ENCODE results near the gene BRIX1. TPM values are rescaled to one million over a fixed set of nuclear protein-coding genes. Genes with fewer than 3 reads are reported as not detected.

The BRIX1 gene
- total and polyA plus RNA-seq, 2 donors (not counting 1 experiment from before 2014, with no cell fraction given), result 6.9 to 29.3 TPM

- H3K79me2 ChIP-seq (ENCODE audit: control insufficient read depth, insufficient read depth, low read length), result no peaks in the 10 kb centered on the region
- no peak overlapping the region for H3K27ac Mint-ChIP-seq
- TF ChIP-seq EZH2 (IDR thresholded peaks at IDR 0.05; ENCODE audit: borderline replicate concordance, insufficient read depth, low read depth, low read length, poor library complexity, severe bottlenecking) (no peak), CTCF (IDR thresholded peaks at IDR 0.05) (no peak)
- ChIA-PET POLR2A (no interaction called here), CTCF (interaction anchor here (0.6 to 13.8 kb wide), 24 partner anchors 7 to 427 kb away, joined by 3 to 245 read pairs (median 4); partner anchors contain the start of genes BRIX1, DNAJC21, RAD1 and RAI14)
- no peaks in the 10 kb centered on the region for H3K4me1 Mint-ChIP-seq
- no peak overlapping the region for H3K27ac ChIP-seq (ENCODE audit: low read length in 2 of 2)
- H3K27me3 Mint-ChIP-seq, result no peaks in the 10 kb centered on the region
- H4K20me1 ChIP-seq (ENCODE audit: control insufficient read depth, insufficient read depth, low read length, poor library complexity, severe bottlenecking), result no peaks in the 10 kb centered on the region
- ATAC-seq (ENCODE audit: low read depth), result no peak
- intact Hi-C loops (cut with micrococcal nuclease), result loop anchor here (10.0 kb wide), 1 partner anchor 244 kb away; the partner anchor contains the start of gene RAI14
- H3K4me1 ChIP-seq (ENCODE audit: control insufficient read depth in 2 of 2, insufficient read depth in 2 of 2, low read length in 2 of 2), result no peaks in the 10 kb centered on the region
- H3K4me2 ChIP-seq (replicated peaks; ENCODE audit: low read depth, low read length, poor library complexity, severe bottlenecking), result no peak overlapping the region
- no peak overlapping the region for H3K4me3 Mint-ChIP-seq
- H3K36me3 ChIP-seq (replicated peaks in 1 of 2; ENCODE audit: control extremely low read depth in 1 of 2, control insufficient read depth in 1 of 2, extremely low read depth in 1 of 2, insufficient read depth in 2 of 2, low read length in 1 of 2), result no peaks in the 10 kb centered on the region
- no peaks in the 10 kb centered on the region for H3K27me3 ChIP-seq (replicated peaks in 1 of 4; ENCODE audit: control extremely low read depth in 1 of 4, control insufficient read depth in 3 of 4, insufficient read depth in 4 of 4, low read length in 3 of 4)
- no peaks in the 10 kb centered on the region for H3K9me3 ChIP-seq (ENCODE audit: control extremely low read depth in 1 of 3, control insufficient read depth in 2 of 3, insufficient read depth in 1 of 3, low read length in 2 of 3)
- H3K9ac ChIP-seq (ENCODE audit: low read length), result no peak overlapping the region
- no peak overlapping the region for H2AFZ ChIP-seq (ENCODE audit: insufficient read depth, low read depth, low read length, poor library complexity, severe bottlenecking)
- no peak for DNase-seq
- 89% methylated on average over 2 of the region's 2 CpGs for WGBS (ENCODE audit: insufficient coverage)
- no peaks in the 10 kb centered on the region for H3K9me3 Mint-ChIP-seq (ENCODE audit: insufficient read depth)
- no peak overlapping the region for H3K4me3 ChIP-seq (ENCODE audit: control extremely low read depth in 1 of 5, extremely low read depth in 1 of 5, insufficient read depth in 1 of 5, low read depth in 2 of 5, low read length in 4 of 5)
Measured at GRCh38 chr5:34899066-34899465, 16.4 kb upstream of the BRIX1 start.

- Histone ChIP-seq H3K79me2 (ENCODE audit: control insufficient read depth, insufficient read depth, low read length) (no peaks in the 10 kb centered on the region), H4K20me1 (ENCODE audit: control insufficient read depth, insufficient read depth, low read length, poor library complexity, severe bottlenecking) (no peaks in the 10 kb centered on the region), H3K36me3 (replicated peaks in 1 of 2; ENCODE audit: control extremely low read depth in 1 of 2, control insufficient read depth in 1 of 2, extremely low read depth in 1 of 2, insufficient read depth in 2 of 2, low read length in 1 of 2) (peaks cover 0 to 7% of the 10 kb centered on the region in 2 experiments), H3K4me1 (ENCODE audit: control insufficient read depth in 2 of 2, insufficient read depth in 2 of 2, low read length in 2 of 2) (no peaks in the 10 kb centered on the region), H3K4me2 (replicated peaks; ENCODE audit: low read depth, low read length, poor library complexity, severe bottlenecking) (no peak overlapping the region), H3K9me3 (ENCODE audit: control extremely low read depth in 1 of 3, control insufficient read depth in 2 of 3, insufficient read depth in 1 of 3, low read length in 2 of 3) (no peaks in the 10 kb centered on the region), H3K27ac (ENCODE audit: low read length in 2 of 2) (no peak overlapping the region), H3K9ac (ENCODE audit: low read length) (no peak overlapping the region), H2AFZ (ENCODE audit: insufficient read depth, low read depth, low read length, poor library complexity, severe bottlenecking) (no peak overlapping the region), H3K27me3 (replicated peaks in 1 of 4; ENCODE audit: control extremely low read depth in 1 of 4, control insufficient read depth in 3 of 4, insufficient read depth in 4 of 4, low read length in 3 of 4) (no peaks in the 10 kb centered on the region), H3K4me3 (ENCODE audit: control extremely low read depth in 1 of 5, extremely low read depth in 1 of 5, insufficient read depth in 1 of 5, low read depth in 2 of 5, low read length in 4 of 5) (no peak overlapping the region)
- WGBS (ENCODE audit: insufficient coverage), result 98% methylated on average over 5 of the region's 6 CpGs
- ChIA-PET POLR2A (no interaction called here), CTCF (interaction anchor here (0.8 to 13.8 kb wide), 4 partner anchors 375 to 425 kb away, joined by 3 to 245 read pairs (median 4); no protein-coding TSS in a partner anchor)
- Mint-ChIP-seq H3K4me1 (no peaks in the 10 kb centered on the region), H3K4me3 (no peak overlapping the region), H3K27ac (no peak overlapping the region), H3K9me3 (ENCODE audit: insufficient read depth) (no peaks in the 10 kb centered on the region), H3K27me3 (no peaks in the 10 kb centered on the region)
- no peak for ATAC-seq (ENCODE audit: low read depth)
- intact Hi-C loops (cut with micrococcal nuclease), result no loop called here
- TF ChIP-seq EZH2 (IDR thresholded peaks at IDR 0.05; ENCODE audit: borderline replicate concordance, insufficient read depth, low read depth, low read length, poor library complexity, severe bottlenecking) (no peak), CTCF (IDR thresholded peaks at IDR 0.05) (no peak)
- DNase-seq, result no peak
Measured at GRCh38 chr5:34900652-34901051, 14.9 kb upstream of the BRIX1 start.
